ENCODE measurements around the gene TMEM217.
"Not testable (repeated sequence)": the region's sequence is repeated elsewhere in the genome, so short reads cannot be mapped to it uniquely, and the experiment has no call there.

The TMEM217 gene

GRCh38 chr6:37209461-37210205, 48.3 kb downstream of the TMEM217 start:
- peak; percentile 53 to 81 for DNase-seq

- DNase-seq: no peak
These were observed 49.2 kb downstream of the TMEM217 start for GRCh38 chr6:37208793-37209192.

GRCh38 chr6:37207903-37208456, 50.0 kb downstream of the TMEM217 start:
- DNase-seq: peak; percentile 90 to 93

- no peak for DNase-seq
These were observed 51.3 kb downstream of the TMEM217 start for GRCh38 chr6:37206622-37207021.

- DNase-seq: no peak
These were observed 52.0 kb downstream of the TMEM217 start for GRCh38 chr6:37205997-37206340.

GRCh38 chr6:37205175-37205996, 52.6 kb downstream of the TMEM217 start:
- no peak for DNase-seq

- no peak for DNase-seq
These were observed 53.8 kb downstream of the TMEM217 start for GRCh38 chr6:37204014-37204751.

GRCh38 chr6:37202788-37203491, 55.0 kb downstream of the TMEM217 start:
- no peak for DNase-seq

- DNase-seq: no peak
These were observed 56.2 kb downstream of the TMEM217 start for GRCh38 chr6:37201726-37202125.

GRCh38 chr6:37200085-37200484, 57.9 kb downstream of the TMEM217 start:
- DNase-seq: no peak

- DNase-seq: not testable (repeated sequence)
These were observed 61.5 kb downstream of the TMEM217 start for GRCh38 chr6:37196451-37196850.

- DNase-seq: not testable (repeated sequence)
These were observed 63.1 kb downstream of the TMEM217 start for GRCh38 chr6:37194886-37195285.

GRCh38 chr6:37192666-37193065, 65.3 kb downstream of the TMEM217 start:
- DNase-seq: no peak

GRCh38 chr6:37190159-37190535, 67.8 kb downstream of the TMEM217 start:
- DNase-seq: no peak

- no peak for DNase-seq
These were observed 68.9 kb downstream of the TMEM217 start for GRCh38 chr6:37188962-37189510.

GRCh38 chr6:37187321-37188022, 70.5 kb downstream of the TMEM217 start:
- no peak for DNase-seq

- not testable (repeated sequence) for DNase-seq
These were observed 71.8 kb downstream of the TMEM217 start for GRCh38 chr6:37185949-37186720.

- DNase-seq: peak; percentile 88 to 90
These were observed 75.0 kb downstream of the TMEM217 start for GRCh38 chr6:37182736-37183590.

GRCh38 chr6:37180610-37181009, 77.3 kb downstream of the TMEM217 start:
- not testable (repeated sequence) for DNase-seq

GRCh38 chr6:37180075-37180474, 77.9 kb downstream of the TMEM217 start:
- DNase-seq: no peak
